ENCODE data around the gene ARHGAP9.
A peak's percentile ranks its signal among the peaks of the same experiment; 100 is the strongest.
"Not testable (repeated sequence)": the region's sequence is repeated elsewhere in the genome, so short reads cannot be mapped to it uniquely, and the experiment has no call there.

Gene ARHGAP9

DNA sequence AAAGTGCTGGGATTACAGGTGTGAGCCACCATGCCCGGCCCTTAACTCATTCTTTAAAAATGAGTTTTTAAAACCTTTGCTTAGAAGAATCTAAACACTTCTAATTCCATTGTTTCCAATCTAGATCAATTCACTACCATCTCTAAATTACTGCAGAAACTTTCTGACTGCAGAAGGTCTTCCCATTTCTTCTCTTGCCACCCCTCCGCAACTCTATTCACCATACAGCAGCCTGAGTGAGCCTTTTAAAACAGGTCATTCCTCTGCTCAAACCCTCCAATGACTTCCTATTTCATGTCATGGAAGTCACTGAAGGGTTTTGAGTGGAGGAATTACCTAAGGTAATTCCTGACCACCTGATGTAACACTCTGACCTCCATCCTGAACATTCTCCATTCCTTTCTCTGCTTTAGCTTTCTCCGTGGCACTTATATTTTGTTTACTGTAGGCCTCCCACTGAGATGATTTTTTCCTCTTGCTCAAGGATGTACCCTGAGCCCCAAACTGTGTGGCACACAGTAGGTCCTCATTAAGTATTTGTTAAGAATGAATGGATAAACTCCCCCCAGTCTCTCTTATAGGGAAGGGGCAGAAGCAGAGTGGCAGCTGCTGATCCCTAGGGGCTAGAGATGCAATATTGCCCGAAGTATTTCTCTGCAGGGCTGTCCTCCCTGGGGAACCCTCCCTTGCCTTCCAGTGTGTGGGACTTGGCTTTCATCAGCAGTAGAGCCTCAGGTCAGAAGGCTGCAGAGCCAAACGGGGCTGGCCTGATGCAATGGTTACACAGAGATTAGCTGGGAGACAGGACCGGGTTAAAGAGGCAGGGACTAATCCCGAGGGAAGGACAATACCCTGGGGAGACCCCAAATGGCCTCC is 39.5 kb upstream of the ARHGAP9 start:
- Histone ChIP-seq H3K4me3 (peak overlapping the region; percentile 70 to 98 (median 88)), H3K27me3 (no peaks in the 10 kb centered on the region), H3K36me3 (peaks cover 50 to 58% (median 55%) of the 10 kb centered on the region in 11 experiments), H3K27ac (peak overlapping the region; percentile 94 to 99 (median 96)), H3K4me2 (peak overlapping the region; percentile 85 to 97 (median 91)), H3K9ac (peak overlapping the region; percentile 93 to 100 (median 98)), H4K20me1 (peaks cover 61 to 71% (median 65%) of the 10 kb centered on the region in 11 experiments), H3K9me3 (replicated peaks in 1 of 11) (no peaks in the 10 kb centered on the region), H3K4me1 (peaks cover 43 to 73% (median 53%) of the 10 kb centered on the region in 10 experiments)
- peak in 5 of 11 experiments; percentile 64 to 95 (median 82); a peak in 10 of 22 replicates for TF ChIP-seq Cebpa-rat (IDR thresholded peaks at IDR 0.05)

DNA sequence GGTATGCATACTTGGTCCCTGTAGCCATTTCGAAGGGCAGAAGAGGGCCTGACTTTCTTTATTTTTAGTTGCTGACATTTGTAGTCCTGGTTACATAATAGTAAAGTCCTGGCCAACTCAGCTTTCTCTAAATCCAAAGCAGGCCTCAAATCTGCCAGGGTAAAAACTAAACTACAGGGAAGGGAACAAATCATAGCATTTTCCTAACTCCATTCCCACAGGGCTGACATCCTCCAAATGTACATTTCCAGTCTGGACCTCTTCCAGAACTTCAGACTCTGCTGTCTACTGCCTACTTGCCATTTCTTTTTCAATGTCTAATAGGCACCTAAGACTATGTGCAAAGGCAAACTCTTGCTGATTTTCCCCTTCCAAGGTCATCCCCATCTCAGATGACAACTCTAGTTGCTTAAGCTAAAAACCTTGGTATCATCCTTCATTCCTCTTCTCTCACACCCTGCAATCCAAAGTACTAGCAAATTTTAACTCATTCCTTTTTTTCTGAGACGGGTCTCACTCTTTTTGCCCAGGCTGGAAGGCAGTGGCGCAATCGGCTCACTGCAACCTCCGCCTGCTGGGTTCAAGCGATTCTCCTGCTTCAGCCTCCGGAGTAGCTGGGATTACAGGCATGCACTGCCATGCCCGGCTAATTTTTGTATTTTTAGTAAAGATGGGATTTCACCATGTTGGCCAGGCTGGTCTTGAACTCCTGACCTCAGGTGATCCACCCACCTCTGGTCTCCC is 38.7 kb upstream of the ARHGAP9 start:
- Histone ChIP-seq H3K27ac (peak overlapping the region in 9 of 11 experiments; percentile 26 to 99 (median 96); a peak in 13 of 22 replicates), H4K20me1 (peaks cover 60 to 69% (median 66%) of the 10 kb centered on the region in 11 experiments), H3K4me3 (peak overlapping the region; percentile 70 to 98 (median 88)), H3K27me3 (no peaks in the 10 kb centered on the region), H3K4me2 (peak overlapping the region; percentile 85 to 97 (median 91)), H3K9me3 (replicated peaks in 1 of 11) (no peaks in the 10 kb centered on the region), H3K4me1 (peaks cover 35 to 66% (median 46%) of the 10 kb centered on the region in 10 experiments), H3K9ac (peak overlapping the region; percentile 93 to 100 (median 98); a peak in 21 of 22 replicates), H3K36me3 (peaks cover 58 to 65% (median 59%) of the 10 kb centered on the region in 11 experiments)
- TF ChIP-seq Cebpa-rat (IDR thresholded peaks at IDR 0.05) = no peak

DNA sequence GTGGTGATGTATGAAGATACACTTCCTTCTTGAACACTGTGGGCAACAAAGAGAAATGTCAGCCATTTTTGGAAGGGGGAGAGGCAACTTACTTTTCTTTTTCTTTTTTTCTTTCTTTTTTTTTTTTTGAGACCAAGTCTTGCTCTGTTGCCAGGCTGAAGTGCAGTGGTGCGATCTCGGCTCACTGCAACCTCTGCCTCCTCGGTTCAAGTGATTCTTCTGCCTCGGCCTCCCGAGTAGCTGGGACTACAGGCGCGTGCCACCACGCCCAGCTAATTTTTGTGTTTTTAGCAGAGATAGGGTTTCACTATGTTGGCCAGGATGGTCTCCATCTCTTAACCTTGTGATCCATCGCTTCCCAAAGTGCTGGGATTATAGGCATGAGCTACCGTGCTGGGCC is 38.1 kb upstream of the ARHGAP9 start:
- peaks cover 64 to 71% (median 66%) of the 10 kb centered on the region in 11 experiments for H3K36me3 ChIP-seq
- peak overlapping the region in 8 of 11 experiments; percentile 94 to 100 (median 98); a peak in 10 of 22 replicates for H3K9ac ChIP-seq
- peaks cover 64 to 75% (median 72%) of the 10 kb centered on the region in 11 experiments for H4K20me1 ChIP-seq
- peak overlapping the region in 4 of 11 experiments; percentile 26 to 97 (median 95); a peak in 2 of 22 replicates for H3K27ac ChIP-seq
- peak overlapping the region in 7 of 10 experiments; percentile 7 to 98 (median 89); a peak in 12 of 20 replicates for H3K4me3 ChIP-seq
- H3K27me3 ChIP-seq; H3K9me3 ChIP-seq (replicated peaks in 1 of 11): not testable (repeated sequence)
- peak overlapping the region; percentile 85 to 97 (median 91) for H3K4me2 ChIP-seq
- peaks cover 33 to 66% (median 45%) of the 10 kb centered on the region in 10 experiments for H3K4me1 ChIP-seq

DNA sequence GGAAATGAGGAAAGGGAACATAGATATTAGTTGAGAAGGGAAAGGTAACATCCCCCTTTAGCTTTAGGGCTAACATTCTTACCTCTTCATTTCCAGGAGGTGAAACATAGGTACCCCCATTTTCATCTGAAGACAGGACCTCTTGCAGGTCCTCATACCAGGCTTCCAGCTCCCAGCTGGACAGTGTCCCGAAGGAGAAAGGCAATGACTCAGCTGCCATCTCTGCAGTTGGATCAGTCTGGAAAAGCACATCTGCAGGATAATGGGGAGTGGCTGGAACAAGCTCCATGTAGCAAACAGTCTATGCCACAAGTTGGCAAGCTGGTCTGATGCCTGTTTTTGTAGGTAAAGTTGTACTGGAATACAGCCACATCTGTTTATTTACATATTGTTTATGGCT is 37.5 kb upstream of the ARHGAP9 start:
- Histone ChIP-seq H3K4me2 (peak overlapping the region in 7 of 11 experiments; percentile 19 to 97 (median 91); a peak in 11 of 22 replicates), H3K36me3 (peaks cover 70 to 76% (median 71%) of the 10 kb centered on the region in 11 experiments)

DNA sequence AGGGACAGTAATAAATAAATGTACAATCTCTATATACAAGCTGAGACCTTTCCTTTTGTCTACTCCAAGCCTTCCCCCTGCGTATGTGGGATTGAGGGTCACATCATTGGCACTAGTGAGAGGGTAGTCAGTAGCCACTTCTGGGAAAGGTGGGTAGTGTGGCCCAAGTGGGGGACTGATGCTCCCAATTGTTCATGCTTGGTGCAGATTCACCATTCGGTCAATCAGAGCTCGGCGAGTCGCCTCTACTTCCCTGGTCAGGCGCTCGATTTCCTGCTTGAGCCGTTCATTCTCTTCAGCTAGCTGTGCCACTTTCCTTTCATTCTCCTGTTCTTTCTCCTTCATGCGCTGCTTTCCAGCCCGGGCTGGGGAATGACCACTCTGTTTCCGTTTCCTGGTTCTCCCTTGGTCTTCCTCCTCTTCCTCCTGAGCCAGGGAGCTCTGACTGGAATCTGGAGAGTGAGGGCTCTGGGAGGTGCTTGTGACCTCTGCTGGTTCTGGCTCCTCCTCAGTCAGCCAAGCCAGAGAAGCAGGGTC is 37.0 kb upstream of the ARHGAP9 start:
- no peak for TF ChIP-seq Cebpa-rat (IDR thresholded peaks at IDR 0.05)
- no peak overlapping the region for H3K4me3 ChIP-seq
- no peaks in the 10 kb centered on the region for H3K27me3 ChIP-seq
- peak overlapping the region in 3 of 11 experiments; percentile 13 to 41 (median 30); a peak in 4 of 22 replicates for H3K27ac ChIP-seq
- peak overlapping the region in 6 of 11 experiments; percentile 7 to 100 (median 61); a peak in 4 of 22 replicates for H3K9ac ChIP-seq
- H3K4me2 ChIP-seq = peak overlapping the region in 6 of 11 experiments; percentile 1 to 97 (median 93); a peak in 6 of 22 replicates
- H3K36me3 ChIP-seq = peaks cover 75 to 81% (median 76%) of the 10 kb centered on the region in 11 experiments
- peaks cover 27 to 60% (median 41%) of the 10 kb centered on the region in 10 experiments for H3K4me1 ChIP-seq
- H3K9me3 ChIP-seq (replicated peaks in 1 of 11) = no peaks in the 10 kb centered on the region
- H4K20me1 ChIP-seq = peaks cover 74 to 86% (median 82%) of the 10 kb centered on the region in 11 experiments

More for the DNA sequence above, 37.5 kb upstream of the ARHGAP9 start:
- Histone ChIP-seq H3K4me3 (peak overlapping the region in 1 of 10 experiments; percentile 89; a peak in 2 of 20 replicates), H3K9me3 (replicated peaks in 1 of 11) (no peaks in the 10 kb centered on the region), H3K27ac (peak overlapping the region in 3 of 11 experiments; percentile 13 to 41 (median 30); a peak in 4 of 22 replicates), H3K4me1 (peaks cover 32 to 65% (median 44%) of the 10 kb centered on the region in 10 experiments), H3K9ac (peak overlapping the region in 6 of 11 experiments; percentile 7 to 100 (median 61); a peak in 4 of 22 replicates), H4K20me1 (peaks cover 69 to 81% (median 77%) of the 10 kb centered on the region in 11 experiments), H3K27me3 (no peaks in the 10 kb centered on the region)
- TF ChIP-seq Cebpa-rat (IDR thresholded peaks at IDR 0.05) = no peak

DNA sequence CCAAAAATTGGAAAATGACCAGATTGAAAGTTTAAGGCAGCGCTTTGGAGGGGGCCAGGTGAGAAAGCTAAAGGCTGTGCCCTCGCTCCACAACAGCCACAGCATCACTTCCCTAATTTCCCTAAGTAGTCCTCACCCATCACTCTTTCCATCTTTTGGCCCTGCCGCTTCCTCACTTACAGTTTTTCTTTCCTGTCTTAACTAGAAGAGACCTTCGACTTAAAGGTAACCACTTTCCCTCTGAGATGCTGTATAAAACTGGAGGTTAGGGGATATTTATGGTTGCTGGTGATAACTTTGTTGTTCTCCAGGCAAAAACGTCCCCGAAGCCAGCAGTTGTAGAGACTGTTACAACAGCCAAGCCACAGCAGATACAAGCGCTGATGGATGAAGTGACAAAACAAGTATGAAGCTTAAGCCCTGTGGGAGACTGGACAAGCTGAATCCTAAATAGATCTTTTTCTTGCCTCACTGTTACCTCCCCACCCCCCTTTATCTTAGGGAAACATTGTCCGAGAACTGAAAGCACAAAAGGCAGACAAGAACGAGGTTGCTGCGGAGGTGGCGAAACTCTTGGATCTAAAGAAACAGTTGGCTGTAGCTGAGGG is 36.4 kb upstream of the ARHGAP9 start:
- Histone ChIP-seq H3K9me3 (replicated peaks in 1 of 11) (no peaks in the 10 kb centered on the region), H3K27me3 (no peaks in the 10 kb centered on the region), H3K4me3 (no peak overlapping the region), H3K36me3 (peaks cover 81 to 88% (median 82%) of the 10 kb centered on the region in 11 experiments), H4K20me1 (peaks cover 79 to 92% (median 89%) of the 10 kb centered on the region in 11 experiments), H3K4me2 (peak overlapping the region in 2 of 11 experiments; percentile 95 to 96; a peak in 3 of 22 replicates), H3K4me1 (peaks cover 20 to 54% (median 35%) of the 10 kb centered on the region in 10 experiments), H3K9ac (peak overlapping the region in 5 of 11 experiments; percentile 10 to 100 (median 35); a peak in 4 of 22 replicates), H3K27ac (peak overlapping the region in 4 of 11 experiments; percentile 3 to 13 (median 8); a peak in 1 of 22 replicates)
- no peak for TF ChIP-seq Cebpa-rat (IDR thresholded peaks at IDR 0.05)

DNA sequence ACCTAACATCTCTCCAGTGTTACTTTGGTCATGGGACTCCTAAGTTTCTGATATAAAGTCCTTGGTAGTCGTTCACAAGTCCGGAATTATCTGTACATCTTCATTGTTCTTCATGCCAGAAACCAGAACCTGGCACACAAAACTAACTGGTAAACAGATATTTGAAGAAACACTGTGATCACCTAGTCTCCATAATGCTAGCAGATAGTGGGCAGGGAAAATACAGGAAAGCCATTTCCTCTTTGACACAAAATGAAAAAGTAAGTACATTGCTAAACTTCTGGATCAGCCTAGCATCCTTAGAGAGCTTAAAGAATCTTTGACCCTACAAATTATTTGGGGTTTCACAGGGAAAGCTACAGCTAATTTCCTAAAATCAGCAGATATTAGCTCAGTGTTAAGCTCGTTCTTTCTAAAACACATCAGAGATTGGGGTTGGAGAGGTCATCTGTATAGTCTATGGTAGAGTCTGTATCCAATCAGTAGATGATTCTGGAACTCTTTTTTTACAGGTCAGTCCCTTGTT is 35.8 kb upstream of the ARHGAP9 start:
- no peaks in the 10 kb centered on the region for H3K9me3 ChIP-seq (replicated peaks in 1 of 11)
- TF ChIP-seq Cebpa-rat (IDR thresholded peaks at IDR 0.05) = no peak
- H3K9ac ChIP-seq = peak overlapping the region in 2 of 11 experiments; percentile 15 to 35; a peak in 2 of 22 replicates
- H3K4me3 ChIP-seq = no peak overlapping the region
- no peaks in the 10 kb centered on the region for H3K27me3 ChIP-seq
- H3K4me1 ChIP-seq = peaks cover 18 to 51% (median 32%) of the 10 kb centered on the region in 10 experiments
- peaks cover 87 to 93% (median 88%) of the 10 kb centered on the region in 11 experiments for H3K36me3 ChIP-seq
- no peak overlapping the region for H3K4me2 ChIP-seq
- H3K27ac ChIP-seq = peak overlapping the region in 2 of 11 experiments; percentile 5 to 12; a peak in 1 of 22 replicates
- peaks cover 84 to 98% (median 94%) of the 10 kb centered on the region in 11 experiments for H4K20me1 ChIP-seq
